HG03097 (cell line): ENCODE measurements around the gene ENAH.

Experiments used
- ATAC-seq: cut with Tn5 transposase; IDR thresholded peaks from one replicate; pipeline ENCODE4 v1.9.1; 2021; ENCODE audit not compliant: unreplicated experiment, low FRiP score

Gene ENAH

GRCh38 chr1:225462714-225463574, 190.0 kb downstream of the ENAH start:
- no peak for ATAC-seq

DNA sequence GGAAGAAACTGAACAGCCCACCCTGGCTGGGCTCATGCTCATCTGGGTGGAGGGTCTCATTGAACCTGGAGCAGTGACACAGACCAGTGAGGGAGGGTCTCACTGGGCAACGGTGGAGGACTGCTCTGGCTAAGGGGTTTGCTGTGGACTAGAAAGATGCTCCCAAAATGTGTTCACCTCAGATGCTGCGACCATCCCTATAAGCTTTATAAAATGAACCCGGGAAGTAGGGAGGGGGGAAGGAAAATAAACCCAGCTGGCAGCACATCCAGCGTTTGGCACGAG, 190.6 kb downstream of the ENAH start:
- ATAC-seq: no peak

DNA sequence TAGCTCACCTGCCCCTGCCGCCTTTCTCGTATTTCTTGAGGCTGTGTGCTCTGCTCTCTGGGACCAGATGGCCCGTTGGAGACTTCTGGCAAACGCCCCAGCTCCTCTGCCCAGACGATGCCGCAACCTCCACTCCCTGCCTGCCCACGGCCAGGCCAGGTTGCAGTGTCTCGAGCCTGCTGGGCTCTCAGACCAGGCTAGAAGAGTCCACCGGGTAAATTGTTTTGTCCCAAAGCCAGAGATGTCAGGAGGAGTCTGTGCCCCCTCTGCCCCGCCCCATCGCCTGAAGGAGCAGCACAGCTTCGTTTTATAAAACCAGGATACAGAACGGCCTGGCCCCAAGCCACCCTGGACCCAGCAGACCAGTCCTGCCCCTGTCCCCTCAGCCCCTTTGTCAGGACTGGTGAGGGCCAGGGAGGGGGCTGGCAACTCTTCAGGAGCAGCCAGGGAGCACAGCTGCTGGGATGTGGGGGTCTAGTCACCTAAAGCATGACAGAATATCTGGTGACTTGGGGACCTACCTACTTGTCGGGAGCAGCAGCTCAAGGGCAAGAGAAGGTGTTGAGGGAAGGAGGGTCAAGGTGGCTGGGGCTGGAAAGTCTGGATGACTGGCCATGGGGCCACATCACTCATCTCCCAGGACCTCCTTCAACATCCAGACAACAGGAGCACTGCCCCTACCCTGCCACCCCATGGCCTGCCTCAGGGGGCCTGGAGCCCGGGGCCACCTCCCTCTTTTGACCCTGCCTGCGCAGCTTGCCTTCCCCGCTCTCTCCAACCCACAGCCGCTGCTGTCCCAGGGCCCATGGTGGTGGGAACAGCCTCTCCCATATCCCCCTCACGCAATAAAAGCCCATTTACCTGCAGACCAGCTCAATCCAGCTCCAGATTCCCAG, 191.1 kb downstream of the ENAH start:
- no peak for ATAC-seq

- ATAC-seq: no peak
Measured at GRCh38 chr1:225460737-225461532, 192.0 kb downstream of the ENAH start.

DNA sequence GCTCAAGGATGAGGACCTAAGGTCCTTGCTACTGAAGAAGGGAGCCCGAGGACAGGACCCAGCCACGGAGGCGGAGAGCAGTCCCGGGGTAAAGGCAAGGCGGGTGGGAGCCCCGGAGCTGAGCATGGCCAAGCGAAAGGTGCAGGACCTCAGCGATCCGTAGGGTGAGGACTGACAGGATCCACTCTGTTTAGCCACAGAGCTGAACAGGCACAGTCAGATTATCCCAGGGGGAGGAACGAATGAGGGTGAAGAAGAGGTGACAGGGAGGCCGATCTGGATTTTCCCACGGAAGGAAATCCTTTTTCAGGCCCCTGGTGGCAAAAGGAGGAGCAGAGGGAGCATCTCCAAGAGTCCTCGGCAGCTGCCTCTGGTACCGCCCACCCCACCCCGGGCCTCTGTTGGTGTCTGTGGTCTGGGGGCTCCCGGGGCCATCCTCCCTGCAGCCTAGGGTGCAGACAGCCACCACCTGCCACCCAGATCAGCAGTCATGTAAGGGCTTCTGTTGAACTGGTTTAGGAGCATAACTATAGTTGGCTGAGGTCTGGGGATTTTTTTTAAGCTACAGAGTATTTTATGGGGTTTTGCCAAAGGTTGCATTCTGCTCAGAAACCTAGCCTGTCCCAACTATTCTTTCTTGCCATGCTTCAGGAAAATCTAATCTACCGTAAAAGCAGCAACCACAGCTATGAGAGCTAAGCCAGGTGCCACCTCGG, 192.7 kb downstream of the ENAH start:
- ATAC-seq: no peak

DNA sequence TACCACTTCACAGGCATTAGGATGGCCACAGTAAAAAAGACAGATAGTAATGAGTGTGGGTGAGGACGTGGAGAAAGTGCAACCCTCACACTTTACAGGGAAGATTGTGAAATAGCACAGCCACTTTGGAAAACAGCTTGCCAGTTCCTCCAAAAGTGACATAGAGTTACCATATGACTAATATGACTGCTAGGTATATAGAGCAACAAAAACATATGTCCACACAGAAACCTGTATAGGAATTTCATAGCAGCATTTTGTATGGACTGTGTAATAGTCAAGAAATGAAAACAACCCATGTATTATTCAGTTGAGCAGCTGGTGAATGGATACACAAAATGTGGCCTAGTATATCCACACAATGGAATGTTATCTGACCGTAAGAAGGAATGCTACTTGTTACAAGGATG, 194.7 kb downstream of the ENAH start:
- no peak for ATAC-seq

- no peak for ATAC-seq
Measured at GRCh38 chr1:225454733-225455132, 198.2 kb downstream of the ENAH start.

- no peak for ATAC-seq
Measured at GRCh38 chr1:225453797-225454648, 198.9 kb downstream of the ENAH start.

GRCh38 chr1:225451840-225452515, 200.9 kb downstream of the ENAH start:
- ATAC-seq: no peak

DNA sequence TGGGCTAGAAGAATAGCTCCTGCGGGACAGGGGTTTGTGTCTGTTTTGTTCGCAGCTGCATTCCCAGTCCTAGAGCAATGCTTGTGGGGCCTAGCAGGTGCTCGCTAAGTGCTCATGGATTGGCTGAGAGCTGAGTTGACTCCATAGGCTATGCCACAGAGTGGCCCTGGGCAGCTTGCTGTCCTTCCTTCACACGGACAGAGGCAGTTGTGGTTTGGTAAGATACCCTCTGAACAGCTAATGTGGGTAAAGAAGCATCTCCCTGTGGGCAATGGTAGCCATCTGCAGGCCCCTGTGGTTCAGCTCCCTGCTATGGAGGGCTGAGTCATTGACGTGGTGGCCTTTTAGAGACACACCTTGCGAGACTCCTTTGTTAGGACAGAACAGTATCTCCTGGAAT, 201.6 kb downstream of the ENAH start:
- no peak for ATAC-seq

GRCh38 chr1:225450491-225451191, 202.3 kb downstream of the ENAH start:
- no peak for ATAC-seq

- no peak for ATAC-seq
Measured at GRCh38 chr1:225449774-225450173, 203.1 kb downstream of the ENAH start.

DNA sequence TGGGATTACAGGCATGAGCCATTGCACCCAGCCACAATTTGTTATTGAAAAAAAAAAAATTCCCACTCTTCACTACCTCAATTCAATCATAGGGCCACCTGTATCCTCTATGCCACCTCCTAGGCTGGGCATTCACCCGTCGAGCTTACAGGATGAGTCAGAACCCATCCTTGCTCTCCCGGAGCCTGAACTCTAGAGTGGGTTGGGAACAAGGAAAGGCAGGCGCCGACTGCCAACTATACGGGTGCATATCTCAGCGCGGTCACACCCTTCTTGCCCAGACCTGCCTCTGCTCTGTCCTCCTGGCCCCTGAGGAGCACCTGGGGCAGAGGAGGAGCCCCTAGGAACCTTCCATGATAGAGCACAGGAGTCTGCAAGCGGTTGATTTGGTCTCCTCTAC, 203.7 kb downstream of the ENAH start:
- ATAC-seq: no peak

GRCh38 chr1:225448146-225448805, 204.6 kb downstream of the ENAH start:
- no peak for ATAC-seq

DNA sequence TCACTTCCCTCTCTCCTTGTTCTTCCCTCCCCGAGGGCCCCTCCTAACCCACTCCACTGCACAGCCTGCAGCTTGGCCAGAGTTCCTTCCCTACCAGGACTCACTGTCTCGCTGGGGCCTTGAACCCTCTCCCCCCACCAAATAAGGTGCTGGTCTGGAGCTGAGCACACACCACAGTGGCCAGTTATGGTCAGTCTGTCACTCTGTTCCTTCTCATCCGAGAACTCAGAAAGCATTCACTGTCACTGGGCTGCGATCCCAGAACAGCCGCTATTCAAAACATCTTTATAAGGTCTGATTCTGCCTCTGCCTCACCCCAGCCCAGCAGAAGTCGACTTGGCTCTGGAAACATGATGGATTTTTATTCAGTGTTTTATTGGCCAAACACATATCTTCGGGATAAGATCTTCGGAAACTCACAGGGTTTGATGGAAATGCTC, 205.3 kb downstream of the ENAH start:
- ATAC-seq: no peak

- ATAC-seq: no peak
Measured at GRCh38 chr1:225446981-225447615, 205.8 kb downstream of the ENAH start.

GRCh38 chr1:225446595-225446960, 206.3 kb downstream of the ENAH start:
- no peak for ATAC-seq
